ENCODE results near the gene CNOT9. TPM values are rescaled to one million over a fixed set of nuclear protein-coding genes. Genes with fewer than 3 reads are reported as not detected.

CNOT9 gene
- total RNA-seq, 1 experiment from 2014 or later = 89.5 TPM

DNA sequence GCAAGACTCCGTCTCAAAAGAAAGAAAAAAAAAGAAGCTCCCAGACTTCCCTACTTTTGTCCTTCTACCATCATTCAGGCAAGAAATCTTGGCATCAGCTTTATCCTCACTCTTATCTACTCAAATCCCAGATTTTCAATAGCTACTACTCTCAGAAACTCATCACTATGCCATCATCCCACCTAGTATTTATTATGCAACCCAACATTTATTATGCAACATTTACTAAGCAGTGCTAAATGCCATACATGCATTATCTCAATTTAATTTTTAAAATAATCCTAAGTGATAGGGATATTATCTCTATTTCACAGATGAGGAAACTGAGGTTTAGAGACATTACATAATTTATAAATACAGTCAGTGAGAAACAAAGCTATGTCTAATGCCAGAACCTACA, 4.6 kb upstream of the CNOT9 start:
- intact Hi-C loops (cut with micrococcal nuclease; ENCODE audit: unreplicated experiment) = loop anchor here (10.0 kb wide), 1 partner anchor 1979 kb away; no protein-coding TSS in a partner anchor
- no peak overlapping the region for H3K27ac ChIP-seq (ENCODE audit: low read depth, low read length, poor library complexity, severe bottlenecking)
- peaks cover 57% of the 10 kb centered on the region for H3K36me3 ChIP-seq (ENCODE audit: insufficient read depth, low read length, poor library complexity, severe bottlenecking)
- no TSS peak for BruUV-seq (replicated peaks)
- TF ChIP-seq, protein P1, sequence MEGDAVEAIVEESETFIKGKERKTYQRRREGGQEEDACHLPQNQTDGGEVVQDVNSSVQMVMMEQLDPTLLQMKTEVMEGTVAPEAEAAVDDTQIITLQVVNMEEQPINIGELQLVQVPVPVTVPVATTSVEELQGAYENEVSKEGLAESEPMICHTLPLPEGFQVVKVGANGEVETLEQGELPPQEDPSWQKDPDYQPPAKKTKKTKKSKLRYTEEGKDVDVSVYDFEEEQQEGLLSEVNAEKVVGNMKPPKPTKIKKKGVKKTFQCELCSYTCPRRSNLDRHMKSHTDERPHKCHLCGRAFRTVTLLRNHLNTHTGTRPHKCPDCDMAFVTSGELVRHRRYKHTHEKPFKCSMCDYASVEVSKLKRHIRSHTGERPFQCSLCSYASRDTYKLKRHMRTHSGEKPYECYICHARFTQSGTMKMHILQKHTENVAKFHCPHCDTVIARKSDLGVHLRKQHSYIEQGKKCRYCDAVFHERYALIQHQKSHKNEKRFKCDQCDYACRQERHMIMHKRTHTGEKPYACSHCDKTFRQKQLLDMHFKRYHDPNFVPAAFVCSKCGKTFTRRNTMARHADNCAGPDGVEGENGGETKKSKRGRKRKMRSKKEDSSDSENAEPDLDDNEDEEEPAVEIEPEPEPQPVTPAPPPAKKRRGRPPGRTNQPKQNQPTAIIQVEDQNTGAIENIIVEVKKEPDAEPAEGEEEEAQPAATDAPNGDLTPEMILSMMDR (conservative IDR thresholded peaks at IDR 0.05; ENCODE audit: low read depth, low read length) = no peak
- TF ChIP-seq EZH2 (IDR thresholded peaks at IDR 0.05; ENCODE audit: borderline replicate concordance, low read depth, low read length, poor library complexity, severe bottlenecking) = no peak
- no peaks in the 10 kb centered on the region for H3K9me3 ChIP-seq (ENCODE audit: low read depth, low read length, poor library complexity, severe bottlenecking)
- no peak for DNase-seq (ENCODE audit: low spot score)
- peaks cover 9% of the 10 kb centered on the region for H3K4me1 ChIP-seq (ENCODE audit: insufficient read depth, low read length, poor library complexity, severe bottlenecking)
- no peaks in the 10 kb centered on the region for H3K27me3 ChIP-seq (replicated peaks; ENCODE audit: insufficient read depth, low read depth, low read length, poor library complexity)
- ChIA-PET POLR2A (ENCODE audit: low non-redundant PET) (no interaction called here), CTCF (no interaction called here)
- no peak overlapping the region for H3K4me3 ChIP-seq (ENCODE audit: low read depth, low read length, poor library complexity, severe bottlenecking)

DNA sequence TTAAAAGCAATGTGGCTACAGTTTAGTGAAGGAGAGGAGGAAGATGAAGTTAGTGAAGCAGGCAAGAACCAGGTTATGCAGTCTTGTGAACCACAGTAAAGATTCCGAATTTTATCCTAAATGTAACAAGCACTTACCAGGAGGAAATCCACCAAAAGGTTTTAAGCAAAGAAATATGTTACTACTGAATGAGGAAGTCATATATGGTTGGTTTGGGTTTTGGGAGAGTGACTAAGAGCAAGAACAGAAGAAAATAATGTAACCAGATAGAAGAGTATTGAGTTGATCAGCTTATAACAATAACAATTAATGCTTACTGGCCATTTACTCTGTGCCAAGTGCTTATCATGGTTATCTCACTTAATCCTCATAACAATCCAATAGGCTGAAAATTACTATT, 2.3 kb upstream of the CNOT9 start:
- CTCF ChIA-PET = no interaction called here
- POLR2A ChIA-PET (ENCODE audit: low non-redundant PET) = no interaction called here
- H3K27me3 ChIP-seq (replicated peaks; ENCODE audit: insufficient read depth, low read depth, low read length, poor library complexity) = no peaks in the 10 kb centered on the region
- H3K36me3 ChIP-seq (ENCODE audit: insufficient read depth, low read length, poor library complexity, severe bottlenecking) = peaks cover 41% of the 10 kb centered on the region
- H3K9me3 ChIP-seq (ENCODE audit: low read depth, low read length, poor library complexity, severe bottlenecking) = no peaks in the 10 kb centered on the region
- H3K4me1 ChIP-seq (ENCODE audit: insufficient read depth, low read length, poor library complexity, severe bottlenecking) = peaks cover 19% of the 10 kb centered on the region
- no peak overlapping the region for H3K4me3 ChIP-seq (ENCODE audit: low read depth, low read length, poor library complexity, severe bottlenecking)
- no peak for DNase-seq (ENCODE audit: low spot score)
- intact Hi-C loops (cut with micrococcal nuclease; ENCODE audit: unreplicated experiment) = loop anchor here (10.0 kb wide), 1 partner anchor 1981 kb away; no protein-coding TSS in a partner anchor
- TF ChIP-seq, protein P1 (conservative IDR thresholded peaks at IDR 0.05; ENCODE audit: low read depth, low read length) = no peak
- no peak for TF ChIP-seq EZH2 (IDR thresholded peaks at IDR 0.05; ENCODE audit: borderline replicate concordance, low read depth, low read length, poor library complexity, severe bottlenecking)
- no peak overlapping the region for H3K27ac ChIP-seq (ENCODE audit: low read depth, low read length, poor library complexity, severe bottlenecking)
- no TSS peak for BruUV-seq (replicated peaks)

DNA sequence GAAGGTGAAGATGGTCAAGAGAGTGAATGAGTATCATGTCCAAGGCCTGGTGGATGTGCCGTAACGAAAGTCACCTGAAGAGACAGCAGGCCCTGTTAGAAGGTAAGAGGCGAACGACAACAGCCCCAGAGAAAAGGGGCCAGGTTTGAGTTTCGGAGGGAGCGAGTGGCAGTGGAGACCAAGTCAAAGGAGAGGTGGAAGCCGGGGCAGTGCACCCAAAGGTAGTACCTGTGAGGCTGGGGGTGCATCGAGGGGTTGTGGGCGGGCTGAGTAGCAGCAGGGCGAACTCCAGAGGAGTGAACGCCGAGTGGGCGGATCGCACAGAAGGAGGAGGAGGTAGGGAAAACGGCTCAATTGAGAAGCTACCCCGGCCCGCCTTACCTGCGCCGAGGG, 846 bp upstream of the CNOT9 start:
- TF ChIP-seq, protein P1 (conservative IDR thresholded peaks at IDR 0.05; ENCODE audit: low read depth, low read length) = no peak
- no peak for TF ChIP-seq EZH2 (IDR thresholded peaks at IDR 0.05; ENCODE audit: borderline replicate concordance, low read depth, low read length, poor library complexity, severe bottlenecking)
- Histone ChIP-seq H3K4me3 (ENCODE audit: low read depth, low read length, poor library complexity, severe bottlenecking) (peak overlapping the region; percentile 92), H3K9me3 (ENCODE audit: low read depth, low read length, poor library complexity, severe bottlenecking) (no peaks in the 10 kb centered on the region), H3K27ac (ENCODE audit: low read depth, low read length, poor library complexity, severe bottlenecking) (peak overlapping the region; percentile 91), H3K27me3 (replicated peaks; ENCODE audit: insufficient read depth, low read depth, low read length, poor library complexity) (no peaks in the 10 kb centered on the region), H3K4me1 (ENCODE audit: insufficient read depth, low read length, poor library complexity, severe bottlenecking) (peaks cover 19% of the 10 kb centered on the region), H3K36me3 (ENCODE audit: insufficient read depth, low read length, poor library complexity, severe bottlenecking) (peaks cover 33% of the 10 kb centered on the region)
- intact Hi-C loops (cut with micrococcal nuclease; ENCODE audit: unreplicated experiment) = loop anchor here (10.0 kb wide), 1 partner anchor 1983 kb away; no protein-coding TSS in a partner anchor
- no TSS peak for BruUV-seq (replicated peaks)
- ChIA-PET POLR2A (ENCODE audit: low non-redundant PET) (no interaction called here), CTCF (no interaction called here)
- no peak for DNase-seq (ENCODE audit: low spot score)

Data from A673 (cell line).